Neural progenitor cell (in vitro differentiated cells): Measurements from ENCODE around the gene EIF6.

Experiments
- EZH2 ChIP-seq: fragments of 200-600 bp; sonication (generic); IDR thresholded peaks from 2 replicates; pipeline ENCODE4 v1.6.1; 2017; ENCODE audit warnings: antibody characterized with exemption, mild to moderate bottlenecking, moderate library complexity
- EZH2phosphoT487 ChIP-seq: fragments of 200-600 bp; sonication (generic); IDR thresholded peaks from 2 replicates; pipeline ENCODE4 v1.6.1; 2017; ENCODE audit warnings: antibody characterized with exemption
- TF ChIP-seq, protein P1 (sequence below): fragments of 200-600 bp; sonication (generic); IDR thresholded peaks from 2 replicates; pipeline ENCODE4 v1.5.1; 2017; ENCODE audit warnings: antibody characterized with exemption, mild to moderate bottlenecking

DNA sequence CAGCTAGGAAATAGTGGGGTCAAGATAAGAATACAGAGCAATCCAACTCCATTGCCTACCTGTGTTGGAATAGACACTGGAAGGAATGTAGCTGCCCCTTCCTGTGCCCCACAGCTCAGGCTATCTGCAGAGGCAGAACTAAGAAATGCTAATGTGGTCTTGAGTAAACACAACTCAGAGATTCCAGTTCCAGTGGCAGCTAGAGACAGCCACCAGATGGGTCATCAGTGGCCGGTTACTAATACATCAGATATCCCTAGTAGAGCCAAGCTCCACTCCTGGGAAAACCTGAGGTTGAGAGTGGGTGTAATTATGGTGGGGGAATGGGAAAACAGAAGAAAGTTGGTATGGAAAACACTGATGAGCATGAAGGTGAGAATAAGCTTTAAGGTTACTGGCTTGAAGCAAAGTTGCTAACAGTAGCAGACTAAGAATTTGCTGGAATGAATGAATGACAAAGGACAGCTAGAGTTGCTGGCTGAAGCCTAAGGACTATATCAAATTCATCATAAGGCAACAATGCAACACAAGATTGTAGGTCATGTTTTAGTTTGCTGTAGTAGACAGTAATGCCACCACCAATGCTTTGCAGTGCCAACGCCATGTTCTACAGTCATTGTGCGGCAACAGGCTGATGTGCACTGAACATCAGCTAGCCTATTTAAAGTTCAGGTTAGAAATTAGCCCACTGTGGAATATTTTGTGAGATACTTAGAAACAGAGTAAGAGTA lies 36.0 kb upstream of the EIF6 start:
- TF ChIP-seq, protein P1, sequence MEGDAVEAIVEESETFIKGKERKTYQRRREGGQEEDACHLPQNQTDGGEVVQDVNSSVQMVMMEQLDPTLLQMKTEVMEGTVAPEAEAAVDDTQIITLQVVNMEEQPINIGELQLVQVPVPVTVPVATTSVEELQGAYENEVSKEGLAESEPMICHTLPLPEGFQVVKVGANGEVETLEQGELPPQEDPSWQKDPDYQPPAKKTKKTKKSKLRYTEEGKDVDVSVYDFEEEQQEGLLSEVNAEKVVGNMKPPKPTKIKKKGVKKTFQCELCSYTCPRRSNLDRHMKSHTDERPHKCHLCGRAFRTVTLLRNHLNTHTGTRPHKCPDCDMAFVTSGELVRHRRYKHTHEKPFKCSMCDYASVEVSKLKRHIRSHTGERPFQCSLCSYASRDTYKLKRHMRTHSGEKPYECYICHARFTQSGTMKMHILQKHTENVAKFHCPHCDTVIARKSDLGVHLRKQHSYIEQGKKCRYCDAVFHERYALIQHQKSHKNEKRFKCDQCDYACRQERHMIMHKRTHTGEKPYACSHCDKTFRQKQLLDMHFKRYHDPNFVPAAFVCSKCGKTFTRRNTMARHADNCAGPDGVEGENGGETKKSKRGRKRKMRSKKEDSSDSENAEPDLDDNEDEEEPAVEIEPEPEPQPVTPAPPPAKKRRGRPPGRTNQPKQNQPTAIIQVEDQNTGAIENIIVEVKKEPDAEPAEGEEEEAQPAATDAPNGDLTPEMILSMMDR: no peak
- TF ChIP-seq EZH2phosphoT487 (no peak), EZH2 (no peak)
